HG02943 (cell line): Measurements from ENCODE around the gene NECAB2.
"Not testable (repeated sequence)": the region's sequence is repeated elsewhere in the genome, so short reads cannot be mapped to it uniquely, and the experiment has no call there.

Experiments
- ATAC-seq: cut with Tn5 transposase; IDR thresholded peaks from one replicate; pipeline ENCODE4 v1.9.1; 2021; ENCODE audit warnings: mild to moderate bottlenecking, low read depth, moderate library complexity; ENCODE audit not compliant: unreplicated experiment

The NECAB2 gene

DNA sequence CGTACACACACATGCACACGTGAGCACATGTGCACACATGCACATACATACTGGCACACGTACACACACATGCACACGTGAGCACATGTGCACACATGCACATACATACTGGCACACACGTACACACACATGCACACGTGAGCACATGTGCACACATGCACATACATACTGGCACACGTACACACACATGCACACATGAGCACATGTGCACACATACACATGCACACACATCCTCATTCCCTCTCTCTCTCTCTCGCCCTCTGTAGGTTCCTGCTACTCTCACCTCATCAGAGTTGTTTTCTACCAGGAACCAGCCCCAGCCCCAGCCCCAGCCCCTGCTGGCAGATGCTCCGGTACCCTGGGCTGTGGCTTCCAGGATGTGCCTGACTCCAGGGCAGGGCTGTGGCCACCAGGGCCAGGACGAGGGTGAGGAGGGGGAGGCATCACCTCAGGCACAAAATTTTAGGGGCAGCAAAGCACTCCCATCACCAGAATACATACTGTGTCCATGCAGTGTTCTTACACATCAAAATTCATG lies 17.1 kb upstream of the NECAB2 start:
- not testable (repeated sequence) for ATAC-seq

DNA sequence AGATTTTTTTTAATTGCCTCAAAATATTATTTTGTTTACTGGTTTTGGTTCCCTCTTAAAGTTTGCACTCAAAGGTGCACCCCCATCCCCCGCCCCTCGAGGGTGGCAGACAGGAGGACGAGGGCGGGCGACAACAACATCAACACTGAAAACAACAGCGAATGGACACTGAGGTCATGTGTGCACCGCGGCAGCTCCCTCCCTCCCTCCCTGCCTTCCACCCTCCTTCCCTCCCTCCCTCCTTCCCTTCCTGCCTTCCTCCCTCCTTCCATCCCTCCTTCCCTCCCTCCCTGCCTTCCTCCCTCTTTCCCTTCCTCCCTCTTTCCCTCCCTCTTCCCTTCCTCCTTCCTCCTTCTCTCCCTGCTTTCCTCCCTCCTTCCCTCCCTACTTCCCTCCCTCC lies 16.5 kb upstream of the NECAB2 start:
- ATAC-seq = no peak

- no peak for ATAC-seq
Measured at GRCh38 chr16:83952587-83952939, 15.5 kb upstream of the NECAB2 start.

GRCh38 chr16:83952940-83953795 lies 14.9 kb upstream of the NECAB2 start, which contains the start of gene OSGIN1:
OSGIN1 (plus strand) TSS chr16:83953240; CDS start chr16:83957672, 4,432 bp downstream.
- ATAC-seq = no peak

GRCh38 chr16:83953796-83954576 lies 14.1 kb upstream of the NECAB2 start:
- no peak for ATAC-seq

DNA sequence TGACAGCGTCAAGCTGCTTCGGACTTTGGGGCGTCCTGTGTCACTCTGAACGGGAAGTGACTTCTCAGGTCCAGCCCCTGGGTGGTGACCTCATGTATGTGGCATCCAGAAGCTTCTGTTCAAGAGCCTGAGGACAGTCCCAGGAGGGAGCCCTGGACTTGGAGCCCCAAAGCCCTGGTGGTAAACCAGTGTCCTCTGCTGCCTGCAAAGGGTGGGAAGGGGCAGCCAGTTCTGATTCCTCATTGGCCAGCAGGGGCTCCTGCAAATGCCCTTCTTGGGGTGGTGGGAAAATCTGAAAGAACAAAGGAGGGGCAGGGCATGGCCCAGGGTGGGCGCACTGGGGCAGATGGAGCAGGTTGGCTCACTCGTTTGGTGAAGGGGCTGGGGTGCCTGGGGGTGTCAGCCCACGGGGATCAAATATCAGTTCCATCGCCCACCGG lies 13.4 kb upstream of the NECAB2 start:
- ATAC-seq = no peak

- no peak for ATAC-seq
Measured at GRCh38 chr16:83955218-83956130, 12.6 kb upstream of the NECAB2 start.

DNA sequence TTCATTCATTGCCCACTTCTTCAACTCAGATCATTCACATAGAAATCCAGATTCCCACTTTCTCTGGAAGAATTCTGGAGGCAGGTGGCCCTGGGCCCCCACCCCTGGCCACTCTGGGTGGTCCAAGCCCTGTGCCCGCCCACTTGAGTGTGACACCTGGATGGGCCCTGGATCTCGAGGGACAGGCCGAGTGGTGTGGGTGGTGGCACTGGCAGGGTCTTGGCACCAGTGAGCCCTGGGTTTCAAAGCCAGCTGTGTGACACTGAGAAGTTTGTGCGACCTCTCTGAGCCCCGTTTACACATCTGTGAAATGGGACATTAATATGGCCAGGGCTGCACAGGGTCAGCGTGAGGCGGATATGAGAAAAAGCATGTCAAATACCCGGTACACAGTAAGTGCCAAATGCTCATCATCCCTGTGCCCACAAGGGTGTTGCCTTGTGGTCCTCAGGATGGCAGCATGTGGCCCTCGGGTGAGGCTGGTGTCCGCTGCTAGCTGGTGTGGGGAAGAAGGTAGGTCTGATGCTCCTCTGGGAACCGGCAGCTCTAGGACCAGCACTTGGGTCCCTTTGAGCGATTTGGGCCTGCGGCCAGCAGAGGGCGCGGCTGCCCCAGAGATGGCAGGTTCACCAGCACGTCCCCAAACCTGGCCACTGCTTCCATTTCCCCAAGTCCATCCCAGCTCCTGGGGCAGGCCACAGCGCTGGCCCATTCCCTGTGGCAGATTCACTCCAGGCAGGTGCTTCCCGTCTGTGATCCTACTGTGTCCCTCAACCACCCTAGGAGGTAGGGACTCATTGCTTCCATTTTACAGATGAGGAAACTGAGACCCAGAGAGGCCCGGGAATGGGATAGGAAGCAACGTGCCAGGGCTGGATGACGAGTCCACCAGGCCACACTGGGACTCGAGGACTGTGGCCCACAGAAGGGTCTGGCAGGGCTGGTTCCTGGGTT lies 11.4 kb upstream of the NECAB2 start:
- ATAC-seq = no peak

GRCh38 chr16:83957296-83957855 lies 10.7 kb upstream of the NECAB2 start:
- ATAC-seq = no peak

DNA sequence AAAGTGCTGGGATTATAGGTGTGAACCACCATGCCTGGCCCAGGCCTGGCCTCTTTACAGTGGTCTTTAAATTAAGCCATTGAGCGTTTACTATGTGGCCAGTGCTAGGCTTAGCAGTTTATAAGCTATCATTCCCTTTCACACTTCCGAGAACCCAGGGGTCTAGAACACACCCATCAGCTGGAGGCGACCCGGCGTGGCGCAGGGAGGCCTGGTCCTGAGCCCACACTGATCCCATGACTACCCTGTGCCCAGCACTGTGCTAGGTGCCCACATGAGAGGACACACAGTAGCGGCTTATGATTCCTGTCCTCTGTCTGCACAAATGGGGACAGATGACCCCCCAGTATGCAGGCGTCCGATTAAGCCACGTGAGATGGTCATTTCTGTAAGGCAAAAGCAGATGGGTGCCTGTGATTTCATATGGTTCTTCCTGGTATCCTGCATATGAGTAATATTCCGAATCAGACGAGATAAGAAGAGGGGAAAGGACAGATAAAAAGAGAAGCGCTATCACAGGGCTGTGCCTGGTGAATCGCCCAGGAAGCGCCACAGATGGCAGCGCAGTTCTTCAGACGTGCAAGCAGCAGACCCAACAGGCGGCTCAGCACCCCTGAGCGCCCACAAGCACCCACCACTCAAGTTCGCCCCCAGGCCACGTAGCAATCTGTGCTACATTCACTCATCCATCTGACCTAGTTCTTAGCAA lies 9.8 kb upstream of the NECAB2 start:
- no peak for ATAC-seq

DNA sequence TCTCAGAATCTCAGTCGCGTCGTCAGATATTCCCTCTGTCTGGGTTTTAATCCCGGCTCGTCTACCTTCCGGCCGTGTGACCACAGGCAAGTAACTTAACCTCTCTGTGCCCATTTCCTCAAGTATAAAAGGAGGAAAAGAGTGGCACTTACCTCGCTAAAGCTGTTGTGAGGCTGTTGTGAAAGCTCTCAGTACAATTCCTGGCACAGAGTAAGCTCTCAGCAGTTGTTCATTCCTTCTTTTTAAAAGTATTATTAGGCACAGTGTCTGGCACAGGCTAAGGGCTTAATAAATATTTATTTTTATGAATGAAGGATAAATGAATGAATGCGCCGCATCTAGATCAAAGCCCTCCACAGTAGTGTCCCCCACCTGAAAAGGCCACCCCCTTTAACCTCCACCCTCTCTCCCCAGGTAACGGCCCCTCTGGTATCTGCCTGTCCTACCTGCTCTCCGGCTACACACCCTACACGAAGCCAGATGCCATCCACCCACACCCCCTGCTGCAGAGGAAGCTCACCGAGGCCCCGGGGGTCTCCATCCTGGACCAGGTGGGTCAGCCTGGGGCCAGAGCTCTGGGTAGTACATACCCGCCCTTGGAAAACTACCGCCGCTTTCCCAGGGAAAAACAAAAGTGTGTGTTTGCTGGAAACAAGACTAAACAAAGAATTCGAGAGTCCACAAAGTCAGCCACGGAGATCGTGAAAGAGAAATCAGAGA lies 9.0 kb upstream of the NECAB2 start:
- no peak for ATAC-seq

DNA sequence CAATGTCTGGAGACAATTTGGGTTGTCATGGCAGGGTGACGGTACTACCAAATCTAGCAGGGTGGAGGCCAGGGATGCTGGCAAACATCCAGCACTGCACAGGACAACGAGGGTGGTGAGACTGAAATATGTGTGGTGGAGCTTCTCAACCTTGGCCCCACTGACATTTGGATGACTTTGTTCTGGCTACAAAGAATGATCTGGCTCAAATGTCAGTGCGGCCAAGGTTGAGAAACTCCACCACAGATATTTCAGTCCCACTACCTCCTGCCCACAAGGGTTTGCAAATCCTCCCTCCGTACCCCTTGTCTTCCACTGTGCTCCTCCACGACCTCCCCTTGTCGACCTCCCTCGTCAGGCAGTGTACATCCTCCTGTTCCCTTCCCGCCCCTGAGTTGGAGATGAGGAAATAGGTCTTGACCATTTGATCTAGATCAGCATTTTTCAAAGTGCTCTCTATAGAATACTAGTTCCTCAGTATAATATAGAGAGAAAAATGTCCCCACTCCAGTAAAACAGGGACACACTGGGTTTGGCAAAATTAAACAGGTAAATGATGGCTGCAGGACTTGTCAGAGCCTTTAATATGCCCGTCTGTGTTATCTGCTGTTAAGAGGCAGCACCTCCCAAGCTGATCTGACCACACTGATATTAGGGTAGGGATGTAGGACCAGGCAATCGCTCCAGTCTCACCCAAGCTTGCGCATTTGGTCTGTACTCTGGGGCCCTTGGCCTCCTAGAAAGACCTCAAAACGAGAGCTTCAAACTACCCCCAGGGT lies 8.2 kb upstream of the NECAB2 start:
- ATAC-seq = no peak

- ATAC-seq = no peak
Measured at GRCh38 chr16:83960521-83961249, 7.4 kb upstream of the NECAB2 start.

DNA sequence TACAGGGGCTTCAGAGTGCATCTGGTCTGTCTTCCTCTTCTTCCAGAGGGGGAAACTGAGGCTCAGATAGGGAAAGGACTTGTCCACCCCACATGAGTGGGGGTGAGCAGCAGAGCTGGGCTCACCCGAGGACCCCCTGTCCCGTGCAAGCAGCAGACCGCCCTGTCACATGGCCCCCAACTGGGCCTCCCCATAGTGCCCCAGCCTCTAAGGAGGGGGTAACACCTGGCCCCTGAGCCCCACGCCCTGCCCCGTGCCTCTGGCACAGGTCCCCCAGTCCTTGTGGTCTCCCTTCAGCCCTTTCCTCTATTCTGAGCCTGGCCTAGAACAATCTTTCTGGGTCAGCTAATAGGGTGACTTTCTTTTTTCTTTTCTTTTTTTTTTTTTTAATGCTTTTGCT lies 6.5 kb upstream of the NECAB2 start:
- ATAC-seq = no peak

DNA sequence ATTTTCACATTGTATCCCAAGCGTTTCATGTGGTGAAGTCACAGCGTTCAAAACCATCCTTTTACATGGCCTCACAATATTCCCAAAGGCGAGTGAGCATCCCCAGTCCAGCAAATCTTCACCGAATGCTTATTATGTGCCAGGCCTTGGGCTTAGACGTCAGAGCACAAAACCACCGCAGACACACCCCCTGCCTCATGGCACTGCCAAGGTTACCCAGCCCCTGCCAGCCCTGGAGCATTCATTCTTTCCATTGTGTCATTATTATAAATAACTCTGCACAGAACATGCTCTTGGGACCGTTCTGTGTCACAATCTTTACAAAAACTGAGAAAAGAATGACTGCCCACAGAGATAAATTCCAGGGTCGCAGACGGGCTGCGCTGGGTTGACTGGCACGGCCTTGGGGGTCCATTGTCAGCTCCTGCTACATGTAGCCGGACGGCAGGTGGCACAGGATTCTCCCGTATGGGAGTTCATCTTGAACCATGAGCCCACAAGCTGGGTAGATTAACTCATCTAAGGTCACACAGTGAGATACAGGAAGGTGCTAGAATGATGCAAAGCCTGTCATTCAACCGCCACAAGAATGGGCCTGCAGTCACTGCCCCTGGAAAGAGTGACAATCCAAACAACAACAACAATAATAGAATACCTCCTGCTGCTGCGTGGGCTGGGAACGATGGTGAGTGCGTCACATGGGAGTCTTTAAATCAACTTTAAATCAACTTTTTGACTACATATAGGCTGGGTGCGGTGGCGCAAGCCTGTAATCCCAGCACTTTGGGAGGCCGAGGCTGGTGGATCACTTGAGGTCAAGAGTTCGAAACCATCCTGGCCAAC lies 4.5 kb upstream of the NECAB2 start:
- ATAC-seq = no peak
